Measurements from ENCODE around the gene ANK3.
"Not testable (repeated sequence)": the region's sequence is repeated elsewhere in the genome, so short reads cannot be mapped to it uniquely, and the experiment has no call there.

The ANK3 gene

GRCh38 chr10:60073781-60074656 lies 315.7 kb downstream of the ANK3 start:
- DNase-seq, result no peak

GRCh38 chr10:60073397-60073780 lies 316.3 kb downstream of the ANK3 start:
- no peak for DNase-seq

- DNase-seq, result no peak
Measured at GRCh38 chr10:60069311-60069710, 320.4 kb downstream of the ANK3 start.

- no peak for DNase-seq
Measured at GRCh38 chr10:60050366-60050765, 339.3 kb downstream of the ANK3 start.

GRCh38 chr10:60048091-60048501 lies 341.6 kb downstream of the ANK3 start:
- DNase-seq, result no peak

- DNase-seq, result no peak
Measured at GRCh38 chr10:60045571-60045970, 344.1 kb downstream of the ANK3 start.

- DNase-seq, result no peak
Measured at GRCh38 chr10:60044971-60045370, 344.7 kb downstream of the ANK3 start.

- no peak for DNase-seq
Measured at GRCh38 chr10:60044242-60044641, 345.4 kb downstream of the ANK3 start.

- no peak for DNase-seq
Measured at GRCh38 chr10:60043561-60044241, 346.0 kb downstream of the ANK3 start.

- DNase-seq, result no peak
Measured at GRCh38 chr10:60042914-60043313, 346.8 kb downstream of the ANK3 start.

- DNase-seq, result no peak
Measured at GRCh38 chr10:60042262-60042661, 347.4 kb downstream of the ANK3 start.

GRCh38 chr10:60041489-60042133 lies 348.1 kb downstream of the ANK3 start:
- DNase-seq, result no peak

- no peak for DNase-seq
Measured at GRCh38 chr10:60040014-60040662, 349.5 kb downstream of the ANK3 start.

GRCh38 chr10:60035984-60036383 lies 353.7 kb downstream of the ANK3 start:
- DNase-seq, result no peak

GRCh38 chr10:60035375-60035774 lies 354.3 kb downstream of the ANK3 start:
- not testable (repeated sequence) for DNase-seq

- no peak for DNase-seq
Measured at GRCh38 chr10:60032723-60033122, 357.0 kb downstream of the ANK3 start.

- DNase-seq, result no peak
Measured at GRCh38 chr10:60031664-60032063, 358.0 kb downstream of the ANK3 start.

GRCh38 chr10:60031183-60031582 lies 358.5 kb downstream of the ANK3 start:
- no peak for DNase-seq

GRCh38 chr10:60029475-60029874 lies 360.2 kb downstream of the ANK3 start:
- DNase-seq, result no peak

GRCh38 chr10:60028081-60028480 lies 361.6 kb downstream of the ANK3 start:
- no peak for DNase-seq

GRCh38 chr10:60025279-60025678 lies 364.4 kb downstream of the ANK3 start:
- DNase-seq, result no peak

- no peak for DNase-seq
Measured at GRCh38 chr10:60024506-60024905, 365.2 kb downstream of the ANK3 start.

All from GOT3 (cell line).